Astrocyte of the spinal cord (primary cell): ENCODE measurements around the gene DYNC1LI2.

Experiments used
- DNase-seq: peaks from one replicate; pipeline ENCODE4 v3.0.0; 2011; ENCODE audit warnings: low read depth, low spot score
- H3K4me3 ChIP-seq: 2 replicates; pipeline ENCODE4 v1.5.1; 2011; ENCODE audit warnings: low read depth, mild to moderate bottlenecking, low read length, moderate library complexity
- CTCF ChIP-seq: IDR thresholded peaks from 2 replicates; pipeline ENCODE4 v1.5.1; 2012; ENCODE audit warnings: low read depth, mild to moderate bottlenecking, low read length, inconsistent platforms
- in situ Hi-C: cut with HindIII; loops from 2 replicates; pipeline ENCODE4 v1.10.0; 2017; ENCODE audit warnings: low sequenced_read_pairs

Gene DYNC1LI2

GRCh38 chr16:66677179-66677578 lies 74.2 kb downstream of the DYNC1LI2 start:
- DNase-seq: no peak
- no peak for TF ChIP-seq CTCF
- H3K4me3 ChIP-seq: no peak overlapping the region
- in situ Hi-C loops: no loop called here

- no peak overlapping the region for H3K4me3 ChIP-seq
- in situ Hi-C loops: no loop called here
- no peak for DNase-seq
- no peak for TF ChIP-seq CTCF
Measured at GRCh38 chr16:66676599-66676998, 74.8 kb downstream of the DYNC1LI2 start.

- TF ChIP-seq CTCF: no peak
- DNase-seq: no peak
- in situ Hi-C loops: no loop called here
- no peak overlapping the region for H3K4me3 ChIP-seq
Measured at GRCh38 chr16:66673691-66674090, 77.7 kb downstream of the DYNC1LI2 start.
